K562 (cell line): ENCODE results near the gene PTPN9. TPM values are rescaled to one million over a fixed set of nuclear protein-coding genes. Genes with fewer than 3 reads are reported as not detected.
A peak's percentile ranks its signal among the peaks of the same experiment; 100 is the strongest.

Source experiments
- ARID1B ChIP-seq: fragments of 450-650 bp; IDR thresholded peaks from 2 replicates; pipeline ENCODE4 v1.6.1; 2016; ENCODE audit warnings: antibody characterized with exemption, mild to moderate bottlenecking, inconsistent platforms
- CTBP1 ChIP-seq: fragments of 450-650 bp; IDR thresholded peaks from 2 replicates; pipeline ENCODE4 v1.6.1; 2016; ENCODE audit warnings: borderline replicate concordance
- DNMT1 ChIP-seq: fragments of 450-650 bp; IDR thresholded peaks from 2 replicates; pipeline ENCODE4 v1.6.1; 2016; ENCODE audit warnings: antibody characterized with exemption, mild to moderate bottlenecking
- E2F3 ChIP-seq: fragments of 250-450 bp; sonication (Bioruptor Pico); IDR thresholded peaks from 2 replicates; pipeline ENCODE4 v1.4.0; 2020; ENCODE audit warnings: mild to moderate bottlenecking
- EHMT2 ChIP-seq: fragments of 450-650 bp; IDR thresholded peaks from 2 replicates; pipeline ENCODE4 v1.6.1; 2018; ENCODE audit warnings: antibody characterized with exemption
- ERF ChIP-seq: fragments of 450-650 bp; formaldehyde crosslinking; IDR thresholded peaks from 2 replicates; pipeline ENCODE4 v1.4.0; 2020; ENCODE audit warnings: mild to moderate bottlenecking, mixed read lengths
- EZH2 ChIP-seq: IDR thresholded peaks from 2 replicates; pipeline ENCODE4 v1.6.1; 2012; ENCODE audit warnings: low read depth, mild to moderate bottlenecking, inconsistent platforms, low read length, borderline replicate concordance
- FOXM1 ChIP-seq, 2 experiments: fragments of 450-650 bp in 1 of 2; sonication (generic) in 1 of 2; formaldehyde crosslinking in 1 of 2; IDR thresholded peaks; 2 replicates each; pipeline versions ENCODE4 v1.6.1 to v1.9.0; 2017 to 2022; ENCODE audit warnings: low read depth in 2 of 2, mild to moderate bottlenecking in 2 of 2, missing genetic modification reagents in 1 of 2, moderate library complexity in 1 of 2
- GABPA ChIP-seq: fragments of 200-800 bp; sonication (Bioruptor generic); conservative IDR thresholded peaks from 2 replicates; pipeline ENCODE4 v1.6.1; 2016; ENCODE audit warnings: low read depth, missing genetic modification characterization, missing compliant biosample characterization
- GMEB1 ChIP-seq: fragments of 250-450 bp; sonication (Bioruptor Pico); IDR thresholded peaks from 2 replicates; pipeline ENCODE4 v1.4.0; 2020; ENCODE audit warnings: mild to moderate bottlenecking
- HNRNPLL ChIP-seq: fragments of 200-400 bp; formaldehyde crosslinking; IDR thresholded peaks from 2 replicates; pipeline ENCODE4 v1.6.1; 2017; ENCODE audit warnings: low read length, low read depth, mild to moderate bottlenecking; ENCODE audit not compliant: poor library complexity, severe bottlenecking
- SOX6 ChIP-seq: fragments of 450-650 bp; IDR thresholded peaks from 2 replicates; pipeline ENCODE4 v1.6.1; 2014; ENCODE audit warnings: mild to moderate bottlenecking
- SRSF7 ChIP-seq: fragments of 200-400 bp; formaldehyde crosslinking; optimal IDR thresholded peaks from 2 replicates; pipeline ENCODE3; 2017; ENCODE audit warnings: mild to moderate bottlenecking, low read depth, low read length
- TEAD1 ChIP-seq, 2 experiments: fragments of 450-650 bp in 1 of 2; sonication (generic) in 1 of 2; formaldehyde crosslinking; IDR thresholded peaks; 2 replicates each; pipeline versions ENCODE4 v1.4.0 to v1.8.0; 2020 to 2022; ENCODE audit warnings: mild to moderate bottlenecking in 2 of 2, missing genetic modification reagents in 1 of 2
- YBX1 ChIP-seq: fragments of 450-650 bp; IDR thresholded peaks from 2 replicates; pipeline ENCODE4 v1.7.1; 2016; ENCODE audit warnings: mild to moderate bottlenecking
- ZBTB1 ChIP-seq: sonication (generic); formaldehyde crosslinking; IDR thresholded peaks from 2 replicates; pipeline ENCODE4 v1.8.1; 2023; ENCODE audit warnings: missing genetic modification reagents, low read depth, mild to moderate bottlenecking, borderline replicate concordance
- ZBTB8A ChIP-seq: fragments of 450-650 bp; IDR thresholded peaks from 2 replicates; pipeline ENCODE4 v1.6.1; 2018; ENCODE audit warnings: mild to moderate bottlenecking, moderate library complexity; ENCODE audit not compliant: partially characterized antibody
- ZNF766 ChIP-seq: fragments of 200-800 bp; sonication (Bioruptor generic); conservative IDR thresholded peaks from 2 replicates; pipeline ENCODE4 v1.6.1; 2016; ENCODE audit warnings: missing genetic modification characterization, missing compliant biosample characterization
- polyA plus RNA-seq, 8 experiments: library from polyadenylated mRNA; depleted of rRNA in 4 of 8; stranded (reverse) in 5 of 8; unstranded in 3 of 8; fragments of >200 nt; fragmentation: Nextera tagmentation in 2 of 8; fragmentation: Illumina TruSeq in 1 of 8; extraction: Ambion mirVana in 2 of 8; extraction: Trizol in 1 of 8; gene quantifications; 2 replicates each; pipeline versions ENCODE4 v1.2.1 to v1.2.3, GENCODE V29; 2011 to 2014; ENCODE audit warnings: inconsistent platforms in 1 of 8, missing spikeins in 1 of 8
- total RNA-seq, 7 experiments: library from RNA; depleted of rRNA in 6 of 7; stranded (reverse); fragments of >200 nt in 6 of 7; fragmentation: Illumina TruSeq in 2 of 7; extraction: Trizol in 2 of 7; gene quantifications; 2 replicates each; pipeline versions ENCODE4 v1.2.1 to v1.2.3, GENCODE V29; 2011 to 2021; ENCODE audit warnings: low replicate concordance in 1 of 7
- TF ChIP-seq, protein P1 (sequence below): sonication (generic); formaldehyde crosslinking; IDR thresholded peaks from 2 replicates; pipeline ENCODE4 v1.8.0; 2022; ENCODE audit warnings: mild to moderate bottlenecking, missing genetic modification reagents
- TF ChIP-seq, protein P2 (sequence below): sonication (generic); IDR thresholded peaks from 2 replicates; pipeline ENCODE4 v1.6.1; 2016
- TF ChIP-seq, protein P3 (sequence below): fragments of 450-650 bp; IDR thresholded peaks from 2 replicates; pipeline ENCODE4 v1.6.1; 2018; ENCODE audit not compliant: partially characterized antibody

PTPN9 gene
- total and polyA plus RNA-seq, 9 of the 15 experiments (the other 6 are each of a cell fraction or from before 2014, with no cell fraction given), result 5.0 to 24.0 (median 14.2) TPM

- no peak; the same call in none of the 2 replicates for TF ChIP-seq CTBP1
- no peak for TF ChIP-seq GABPA (tag)
- TF ChIP-seq, protein P1, sequence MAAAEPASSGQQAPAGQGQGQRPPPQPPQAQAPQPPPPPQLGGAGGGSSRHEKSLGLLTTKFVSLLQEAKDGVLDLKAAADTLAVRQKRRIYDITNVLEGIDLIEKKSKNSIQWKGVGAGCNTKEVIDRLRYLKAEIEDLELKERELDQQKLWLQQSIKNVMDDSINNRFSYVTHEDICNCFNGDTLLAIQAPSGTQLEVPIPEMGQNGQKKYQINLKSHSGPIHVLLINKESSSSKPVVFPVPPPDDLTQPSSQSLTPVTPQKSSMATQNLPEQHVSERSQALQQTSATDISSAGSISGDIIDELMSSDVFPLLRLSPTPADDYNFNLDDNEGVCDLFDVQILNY (CRISPR knock-in tag), result no peak
- no peak for TF ChIP-seq ZBTB1 (CRISPR knock-in tag)
- no peak for TF ChIP-seq HNRNPLL
- TF ChIP-seq EHMT2, result no peak
- TF ChIP-seq, protein P2, sequence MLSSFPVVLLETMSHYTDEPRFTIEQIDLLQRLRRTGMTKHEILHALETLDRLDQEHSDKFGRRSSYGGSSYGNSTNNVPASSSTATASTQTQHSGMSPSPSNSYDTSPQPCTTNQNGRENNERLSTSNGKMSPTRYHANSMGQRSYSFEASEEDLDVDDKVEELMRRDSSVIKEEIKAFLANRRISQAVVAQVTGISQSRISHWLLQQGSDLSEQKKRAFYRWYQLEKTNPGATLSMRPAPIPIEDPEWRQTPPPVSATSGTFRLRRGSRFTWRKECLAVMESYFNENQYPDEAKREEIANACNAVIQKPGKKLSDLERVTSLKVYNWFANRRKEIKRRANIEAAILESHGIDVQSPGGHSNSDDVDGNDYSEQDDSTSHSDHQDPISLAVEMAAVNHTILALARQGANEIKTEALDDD, result no peak
- no peak for TF ChIP-seq SRSF7
- TF ChIP-seq SOX6, result no peak
- TF ChIP-seq E2F3 (CRISPR knock-in tag), result no peak
- peak; percentile 58 for TF ChIP-seq GMEB1 (CRISPR knock-in tag)
- no peak for TF ChIP-seq ERF
- TF ChIP-seq TEAD1 (CRISPR knock-in tag; IDR thresholded peaks at IDR 0.05), result no peak
- no peak for TF ChIP-seq DNMT1
- no peak; the same call in 1 of the 2 replicates for TF ChIP-seq ARID1B
- no peak for TF ChIP-seq ZNF766 (CRISPR knock-in tag)
- TF ChIP-seq, protein P3, sequence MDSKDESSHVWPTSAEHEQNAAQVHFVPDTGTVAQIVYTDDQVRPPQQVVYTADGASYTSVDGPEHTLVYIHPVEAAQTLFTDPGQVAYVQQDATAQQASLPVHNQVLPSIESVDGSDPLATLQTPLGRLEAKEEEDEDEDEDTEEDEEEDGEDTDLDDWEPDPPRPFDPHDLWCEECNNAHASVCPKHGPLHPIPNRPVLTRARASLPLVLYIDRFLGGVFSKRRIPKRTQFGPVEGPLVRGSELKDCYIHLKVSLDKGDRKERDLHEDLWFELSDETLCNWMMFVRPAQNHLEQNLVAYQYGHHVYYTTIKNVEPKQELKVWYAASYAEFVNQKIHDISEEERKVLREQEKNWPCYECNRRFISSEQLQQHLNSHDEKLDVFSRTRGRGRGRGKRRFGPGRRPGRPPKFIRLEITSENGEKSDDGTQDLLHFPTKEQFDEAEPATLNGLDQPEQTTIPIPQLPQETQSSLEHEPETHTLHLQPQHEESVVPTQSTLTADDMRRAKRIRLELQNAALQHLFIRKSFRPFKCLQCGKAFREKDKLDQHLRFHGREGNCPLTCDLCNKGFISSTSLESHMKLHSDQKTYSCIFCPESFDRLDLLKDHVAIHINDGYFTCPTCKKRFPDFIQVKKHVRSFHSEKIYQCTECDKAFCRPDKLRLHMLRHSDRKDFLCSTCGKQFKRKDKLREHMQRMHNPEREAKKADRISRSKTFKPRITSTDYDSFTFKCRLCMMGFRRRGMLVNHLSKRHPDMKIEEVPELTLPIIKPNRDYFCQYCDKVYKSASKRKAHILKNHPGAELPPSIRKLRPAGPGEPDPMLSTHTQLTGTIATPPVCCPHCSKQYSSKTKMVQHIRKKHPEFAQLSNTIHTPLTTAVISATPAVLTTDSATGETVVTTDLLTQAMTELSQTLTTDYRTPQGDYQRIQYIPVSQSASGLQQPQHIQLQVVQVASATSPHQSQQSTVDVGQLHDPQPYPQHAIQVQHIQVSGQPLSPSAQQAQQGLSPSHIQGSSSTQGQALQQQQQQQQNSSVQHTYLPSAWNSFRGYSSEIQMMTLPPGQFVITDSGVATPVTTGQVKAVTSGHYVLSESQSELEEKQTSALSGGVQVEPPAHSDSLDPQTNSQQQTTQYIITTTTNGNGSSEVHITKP, result peak; percentile 45
- TF ChIP-seq EZH2, result no peak
- TF ChIP-seq YBX1, result no peak
- no peak for TF ChIP-seq FOXM1 (IDR thresholded peaks at IDR 0.05; ENCODE audit: low read depth)
- TF ChIP-seq FOXM1 (CRISPR knock-in tag; IDR thresholded peaks at IDR 0.05; ENCODE audit: low read depth), result no peak
- TF ChIP-seq ZBTB8A, result no peak
These were observed 128.6 kb downstream of the PTPN9 start (continued) for GRCh38 chr15:75450307-75451201.
